Sciatic nerve (tissue), 2 donors: ENCODE results near the gene STK40. TPM values are rescaled to one million over a fixed set of nuclear protein-coding genes. Genes with fewer than 3 reads are reported as not detected.

ENCODE experiments used
- ATAC-seq: fragments of 200-7000 bp; cut with Tn5 transposase; one replicate; pipeline ENCODE4 v1.9.1; 2020; ENCODE audit warnings: mild to moderate bottlenecking, moderate library complexity
- DNase-seq: peaks from one replicate; pipeline ENCODE4 v3.0.0-alpha.2; 2020; ENCODE audit warnings: low spot score
- intact Hi-C: fragments of 100-400 bp; cut with DNase I; formaldehyde crosslinking; loops from one replicate; pipeline ENCODE4 v1.14.2; 2022
- total RNA-seq: library from RNA; stranded (reverse); fragmentation: NEBNext Ultra II Directional; extraction: Animal tissue kit (Norgen Biotek cat#: 25700); gene quantifications from one replicate; pipeline ENCODE4 v1.2.1, GENCODE V29; 2021
- donor health status: DM: no; HTN: no; CAD: no.
- donor health status: DM: no; HTN: no; CAD: no.

Gene STK40, protein sequence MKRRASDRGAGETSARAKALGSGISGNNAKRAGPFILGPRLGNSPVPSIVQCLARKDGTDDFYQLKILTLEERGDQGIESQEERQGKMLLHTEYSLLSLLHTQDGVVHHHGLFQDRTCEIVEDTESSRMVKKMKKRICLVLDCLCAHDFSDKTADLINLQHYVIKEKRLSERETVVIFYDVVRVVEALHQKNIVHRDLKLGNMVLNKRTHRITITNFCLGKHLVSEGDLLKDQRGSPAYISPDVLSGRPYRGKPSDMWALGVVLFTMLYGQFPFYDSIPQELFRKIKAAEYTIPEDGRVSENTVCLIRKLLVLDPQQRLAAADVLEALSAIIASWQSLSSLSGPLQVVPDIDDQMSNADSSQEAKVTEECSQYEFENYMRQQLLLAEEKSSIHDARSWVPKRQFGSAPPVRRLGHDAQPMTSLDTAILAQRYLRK
- 47.2 TPM for total RNA-seq

- intact Hi-C loops, result no loop called here
- ATAC-seq (peak; percentile 95), DNase-seq (peak; percentile 98)
These were observed at the start of gene STK40 for GRCh38 chr1:36385410-36386264. STK40 (minus strand) TSS chr1:36385924; CDS start chr1:36361332, 24,592 bp downstream.

- DNase-seq (no peak), ATAC-seq (no peak)
- intact Hi-C loops, result no loop called here
These were observed 47.4 kb upstream of the STK40 start for GRCh38 chr1:36433102-36433501.

DNA sequence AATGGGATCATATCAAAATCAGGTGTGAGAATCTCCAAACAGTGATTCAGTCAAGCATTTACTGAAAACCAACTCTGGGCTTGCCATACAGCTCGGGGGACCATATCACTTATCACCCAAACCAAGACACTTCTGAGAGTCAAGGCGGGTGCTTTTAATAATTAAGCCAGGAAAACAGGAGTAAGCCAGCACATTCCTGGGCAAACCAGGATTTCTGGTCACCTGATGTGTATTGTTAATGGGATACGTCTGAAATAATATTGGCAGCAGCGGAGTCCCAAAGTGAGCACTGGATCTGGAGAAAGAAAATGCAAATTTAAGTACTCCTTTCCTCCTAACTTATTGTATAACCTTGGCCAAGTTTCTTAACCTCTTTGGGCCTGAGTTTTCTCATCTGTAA is 46.9 kb upstream of the STK40 start:
- ATAC-seq, result no peak
- no peak for DNase-seq
- intact Hi-C loops, result no loop called here

- DNase-seq, result no peak
- intact Hi-C loops, result no loop called here
- no peak for ATAC-seq
These were observed 40.1 kb upstream of the STK40 start for GRCh38 chr1:36425791-36426190.

DNA sequence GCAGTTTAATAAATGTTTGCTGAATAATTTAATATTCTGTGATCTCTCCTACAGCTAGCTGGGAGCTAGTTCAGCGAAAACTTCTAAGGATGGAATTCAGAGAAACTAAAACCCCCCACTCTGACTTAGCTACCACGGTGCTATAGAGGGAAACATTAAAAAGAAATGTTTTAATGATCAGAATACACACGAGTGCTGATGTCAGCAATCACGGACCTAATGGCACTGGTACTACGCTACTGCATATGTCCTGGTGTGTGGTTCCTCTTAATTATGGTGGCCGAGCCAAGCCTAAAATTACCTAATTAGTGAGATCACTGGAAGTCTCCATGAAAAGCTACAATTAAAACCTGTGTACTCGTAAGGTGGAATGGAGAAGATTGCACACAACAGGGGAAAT is 35.9 kb upstream of the STK40 start:
- DNase-seq (no peak), ATAC-seq (no peak)
- intact Hi-C loops, result loop anchor here (5.0 kb wide), 1 partner anchor 79 kb away; no protein-coding TSS in a partner anchor

DNA sequence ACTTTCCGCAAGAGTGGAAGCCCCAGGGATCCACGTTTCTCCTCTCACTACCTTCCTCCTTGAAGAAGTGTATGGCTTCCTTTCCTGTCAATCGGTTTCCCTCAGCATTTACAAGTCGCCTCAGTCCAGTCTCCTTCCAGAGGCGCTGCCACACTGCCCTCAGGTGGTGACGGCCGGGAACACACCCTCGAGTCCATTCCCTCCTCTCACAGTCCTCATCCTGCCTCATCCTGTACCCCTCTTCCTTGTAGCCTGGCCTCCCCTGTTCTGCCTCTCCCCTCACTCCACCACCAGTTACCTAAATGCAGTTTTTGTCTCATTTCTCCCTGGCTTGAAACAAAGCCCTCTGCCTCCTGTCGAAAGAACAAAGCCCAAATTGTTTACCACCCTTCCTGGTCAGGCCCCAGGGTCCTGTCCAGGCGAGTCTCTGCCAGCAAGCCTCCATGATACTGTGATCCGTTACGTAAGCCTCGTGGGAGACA is 35.2 kb upstream of the STK40 start:
- intact Hi-C loops, result loop anchor here (5.0 kb wide), 1 partner anchor 79 kb away; no protein-coding TSS in a partner anchor
- DNase-seq (peak; percentile 96), ATAC-seq (peak; percentile 93)

- peak; percentile 78 for ATAC-seq
- no peak for DNase-seq
- intact Hi-C loops, result loop anchor here (5.0 kb wide), 1 partner anchor 78 kb away; no protein-coding TSS in a partner anchor
These were observed 34.7 kb upstream of the STK40 start for GRCh38 chr1:36420409-36420808.

- DNase-seq (no peak), ATAC-seq (peak; percentile 70)
- intact Hi-C loops, result no loop called here
These were observed 33.8 kb upstream of the STK40 start for GRCh38 chr1:36419569-36419968.

DNA sequence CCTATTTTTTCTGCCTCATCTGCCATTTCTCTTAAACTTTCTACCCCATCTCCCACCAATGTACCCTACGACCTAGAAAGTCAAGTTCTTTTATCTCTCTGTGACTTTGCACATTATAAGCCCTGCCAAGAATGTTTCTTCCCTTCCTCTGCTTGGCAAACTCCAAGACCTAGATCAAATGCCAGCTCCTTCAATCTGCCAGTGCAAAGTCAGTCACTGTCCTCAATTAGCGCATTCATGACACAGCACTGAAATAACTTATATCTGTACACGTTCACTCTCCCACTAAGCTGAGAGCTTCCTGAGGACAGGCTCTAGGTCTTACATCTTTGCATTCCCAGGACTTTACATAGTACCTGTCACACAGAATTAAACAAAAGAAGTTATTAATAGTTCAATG is 33.4 kb upstream of the STK40 start:
- intact Hi-C loops, result no loop called here
- ATAC-seq (no peak), DNase-seq (no peak)

GRCh38 chr1:36417931-36418330 is 32.2 kb upstream of the STK40 start:
- intact Hi-C loops, result no loop called here
- no peak for ATAC-seq
- no peak for DNase-seq

GRCh38 chr1:36415661-36416326 is 30.1 kb upstream of the STK40 start:
- ATAC-seq, result no peak
- intact Hi-C loops, result no loop called here
- no peak for DNase-seq

DNA sequence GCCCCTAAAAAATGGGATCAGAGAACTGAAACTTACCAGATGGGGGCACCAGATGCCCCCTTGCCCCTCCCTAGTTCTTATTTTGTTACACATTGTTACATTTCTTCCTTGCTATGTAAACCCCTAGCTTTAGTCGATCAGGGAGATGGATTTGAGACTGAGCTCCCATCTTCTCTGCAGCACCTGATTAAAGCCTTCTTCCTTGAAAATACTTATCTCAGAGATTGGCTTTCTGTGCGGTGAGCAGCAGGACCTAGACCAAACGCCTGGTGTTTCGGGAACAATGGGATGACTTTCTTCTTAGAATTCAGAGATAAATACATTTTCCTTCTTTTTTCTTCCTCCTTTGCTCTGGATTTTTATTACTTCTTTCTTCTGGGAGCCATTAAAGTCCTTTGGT is 28.7 kb upstream of the STK40 start:
- intact Hi-C loops, result no loop called here
- DNase-seq, result no peak

DNA sequence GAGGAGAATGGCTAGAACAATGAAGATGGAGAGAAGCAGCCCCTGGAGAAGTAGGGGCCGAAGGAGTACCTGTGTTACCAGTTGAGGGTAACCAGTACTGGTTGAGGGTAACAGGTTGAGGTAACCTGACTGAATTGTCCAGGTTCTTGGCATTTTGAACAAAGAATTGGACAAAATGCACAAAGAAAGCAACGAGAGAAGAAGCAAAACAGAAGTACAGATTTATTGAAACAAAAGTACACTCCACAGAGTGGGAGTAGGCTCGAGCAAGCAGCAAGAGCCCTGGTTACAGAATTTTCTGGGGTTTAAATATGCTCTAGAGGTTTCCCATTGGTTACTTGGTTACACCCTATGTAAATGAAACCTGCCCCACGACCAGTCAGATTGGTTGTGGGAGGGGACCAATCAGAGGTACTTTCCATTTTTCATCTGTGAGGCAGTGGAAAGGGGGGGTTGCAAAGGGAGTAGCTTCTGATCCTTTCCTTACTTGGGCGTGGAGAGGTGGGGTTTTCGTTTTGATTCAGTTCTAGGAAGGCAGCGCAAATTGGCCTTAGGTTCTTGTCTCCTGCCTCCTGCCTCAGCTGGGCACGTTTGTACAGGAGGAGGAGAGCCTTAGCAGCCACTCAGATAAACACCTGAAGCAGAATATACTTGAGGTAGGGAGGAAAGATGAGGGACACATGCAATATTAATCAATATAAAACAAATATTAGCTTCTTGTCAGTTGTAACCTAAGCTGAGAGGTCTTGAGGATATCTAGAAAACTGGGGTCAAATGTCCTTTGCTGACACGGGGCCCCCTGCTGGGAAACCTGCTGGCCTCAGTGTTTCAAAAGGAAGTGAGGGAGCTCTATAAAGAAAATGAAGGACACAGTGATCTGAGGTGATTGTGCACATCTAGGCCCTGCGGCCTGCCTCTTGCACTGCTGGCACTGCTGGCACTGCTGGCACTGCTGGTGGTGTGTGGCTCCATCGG is 26.2 kb upstream of the STK40 start:
- intact Hi-C loops, result no loop called here

More for the DNA sequence above, 28.7 kb upstream of the STK40 start:
- ATAC-seq, result no peak

GRCh38 chr1:36408479-36408878 is 22.8 kb upstream of the STK40 start:
- intact Hi-C loops, result no loop called here
- ATAC-seq (no peak), DNase-seq (no peak)

More for the DNA sequence above, 26.2 kb upstream of the STK40 start:
- ATAC-seq (no peak), DNase-seq (no peak)

GRCh38 chr1:36406440-36406839 is 20.7 kb upstream of the STK40 start:
- intact Hi-C loops, result no loop called here

GRCh38 chr1:36402504-36402890 is 16.8 kb upstream of the STK40 start:
- ATAC-seq (no peak), DNase-seq (no peak)
- intact Hi-C loops, result no loop called here

More at GRCh38 chr1:36406440-36406839, 20.7 kb upstream of the STK40 start:
- DNase-seq (no peak), ATAC-seq (no peak)

- intact Hi-C loops, result no loop called here
- ATAC-seq, result no peak
- DNase-seq, result no peak
These were observed 16.1 kb upstream of the STK40 start for GRCh38 chr1:36401602-36402503.
